HEK293 (cell line): Measurements from ENCODE around the gene ADAMTS13.

ENCODE experiments used
- GLIS1 ChIP-seq: fragments of 450-650 bp; formaldehyde crosslinking; IDR thresholded peaks from 2 replicates; pipeline ENCODE4 v1.5.1; 2016; ENCODE audit warnings: missing biosample characterization, missing genetic modification characterization
- GLIS2 ChIP-seq: fragments of 450-650 bp; formaldehyde crosslinking; IDR thresholded peaks from 2 replicates; pipeline ENCODE4 v1.5.1; 2016; ENCODE audit warnings: missing biosample characterization, missing genetic modification characterization
- KLF1 ChIP-seq: fragments of 450-650 bp; formaldehyde crosslinking; IDR thresholded peaks from 2 replicates; pipeline ENCODE4 v1.5.1; 2016; ENCODE audit warnings: missing biosample characterization, missing genetic modification characterization
- KLF10 ChIP-seq: fragments of 450-650 bp; IDR thresholded peaks from 2 replicates; pipeline ENCODE4 v1.5.1; 2018; ENCODE audit warnings: missing biosample characterization, mild to moderate bottlenecking, missing genetic modification characterization
- KLF16 ChIP-seq: fragments of 450-650 bp; formaldehyde crosslinking; IDR thresholded peaks from 2 replicates; pipeline ENCODE4 v1.5.1; 2017; ENCODE audit warnings: missing biosample characterization, missing genetic modification characterization
- KLF9 ChIP-seq: fragments of 450-650 bp; formaldehyde crosslinking; IDR thresholded peaks from 2 replicates; pipeline ENCODE4 v1.5.1; 2016; ENCODE audit warnings: missing biosample characterization, missing genetic modification characterization, low read depth
- SP2 ChIP-seq: fragments of 450-650 bp; formaldehyde crosslinking; IDR thresholded peaks from 2 replicates; pipeline ENCODE4 v1.5.1; 2016; ENCODE audit warnings: missing biosample characterization, missing genetic modification characterization
- SP3 ChIP-seq: fragments of 450-650 bp; formaldehyde crosslinking; IDR thresholded peaks from 2 replicates; pipeline ENCODE4 v1.5.1; 2016; ENCODE audit warnings: missing biosample characterization, missing genetic modification characterization
- ZBTB20 ChIP-seq: fragments of 450-650 bp; formaldehyde crosslinking; IDR thresholded peaks from 2 replicates; pipeline ENCODE4 v1.5.1; 2016; ENCODE audit warnings: missing biosample characterization, missing genetic modification characterization
- ZBTB7A ChIP-seq: fragments of 450-650 bp; formaldehyde crosslinking; IDR thresholded peaks from 2 replicates; pipeline ENCODE4 v1.5.1; 2016; ENCODE audit warnings: low read depth, missing biosample characterization, missing genetic modification characterization
- ZNF19 ChIP-seq: fragments of 450-650 bp; formaldehyde crosslinking; IDR thresholded peaks from 2 replicates; pipeline ENCODE4; 2016; ENCODE audit warnings: missing biosample characterization, missing genetic modification characterization, low read depth
- ZNF335 ChIP-seq: fragments of 450-650 bp; formaldehyde crosslinking; conservative IDR thresholded peaks from 2 replicates; pipeline ENCODE4 v1.5.1; 2016; ENCODE audit warnings: missing biosample characterization, missing genetic modification characterization
- ZNF341 ChIP-seq: fragments of 450-650 bp; formaldehyde crosslinking; IDR thresholded peaks from 2 replicates; pipeline ENCODE4; 2016; ENCODE audit warnings: low read depth, missing biosample characterization, missing genetic modification characterization
- ZNF354C ChIP-seq: fragments of 450-650 bp; formaldehyde crosslinking; IDR thresholded peaks from 2 replicates; pipeline ENCODE4 v1.5.1; 2016; ENCODE audit warnings: missing biosample characterization, missing genetic modification characterization, low read depth, borderline replicate concordance
- ZNF433 ChIP-seq: fragments of 450-650 bp; formaldehyde crosslinking; IDR thresholded peaks from 2 replicates; pipeline ENCODE4 v1.5.1; 2016; ENCODE audit warnings: missing biosample characterization, missing genetic modification characterization, low read depth
- ZNF555 ChIP-seq: fragments of 450-650 bp; formaldehyde crosslinking; conservative IDR thresholded peaks from 2 replicates; pipeline ENCODE4 v1.5.1; 2017; ENCODE audit warnings: missing biosample characterization, mild to moderate bottlenecking, missing genetic modification characterization, inconsistent platforms
- ZNF624 ChIP-seq: fragments of 450-650 bp; formaldehyde crosslinking; IDR thresholded peaks from 2 replicates; pipeline ENCODE4 v1.5.1; 2017; ENCODE audit warnings: missing biosample characterization, missing genetic modification characterization
- ZNF654 ChIP-seq: fragments of 450-650 bp; formaldehyde crosslinking; IDR thresholded peaks from 2 replicates; pipeline ENCODE4 v1.5.1; 2016; ENCODE audit warnings: low read depth, missing biosample characterization, missing genetic modification characterization
- ZNF660 ChIP-seq: fragments of 450-650 bp; IDR thresholded peaks from 2 replicates; pipeline ENCODE4 v1.5.1; 2018; ENCODE audit warnings: missing biosample characterization, mild to moderate bottlenecking, missing genetic modification characterization
- ZNF777 ChIP-seq: fragments of 450-650 bp; formaldehyde crosslinking; IDR thresholded peaks from 2 replicates; pipeline ENCODE4 v1.5.1; 2017; ENCODE audit warnings: missing biosample characterization, missing genetic modification characterization, borderline replicate concordance
- ZNF792 ChIP-seq: fragments of 450-650 bp; formaldehyde crosslinking; IDR thresholded peaks from 2 replicates; pipeline ENCODE4 v1.5.1; 2016; ENCODE audit warnings: missing biosample characterization, missing genetic modification characterization
- ZNF843 ChIP-seq: fragments of 450-650 bp; formaldehyde crosslinking; IDR thresholded peaks from 2 replicates; pipeline ENCODE4 v1.5.1; 2016; ENCODE audit warnings: missing biosample characterization, missing genetic modification characterization
- TF ChIP-seq, protein P1 (sequence below): fragments of 450-650 bp; formaldehyde crosslinking; optimal IDR thresholded peaks from 2 replicates; pipeline ENCODE3; 2016; ENCODE audit warnings: missing biosample characterization, mild to moderate bottlenecking, missing genetic modification characterization
- TF ChIP-seq, protein P2 (sequence below): fragments of 450-650 bp; formaldehyde crosslinking; IDR thresholded peaks from 2 replicates; pipeline ENCODE4 v1.5.1; 2017; ENCODE audit warnings: missing biosample characterization, missing genetic modification characterization
- TF ChIP-seq, protein P3 (sequence below): sonication (generic); formaldehyde crosslinking; IDR thresholded peaks from 2 replicates; pipeline ENCODE4 v1.8.1; 2022; ENCODE audit warnings: mild to moderate bottlenecking, moderate library complexity, missing genetic modification reagents
- TF ChIP-seq, protein P4 (sequence below): fragments of 450-650 bp; formaldehyde crosslinking; conservative IDR thresholded peaks from 2 replicates; pipeline ENCODE4 v1.5.1; 2016; ENCODE audit warnings: low read depth, missing biosample characterization, missing genetic modification characterization
- TF ChIP-seq, protein P5 (sequence below): fragments of 450-650 bp; formaldehyde crosslinking; IDR thresholded peaks from 2 replicates; pipeline ENCODE4 v1.5.1; 2017; ENCODE audit warnings: missing biosample characterization, missing genetic modification characterization
- TF ChIP-seq, protein P6 (sequence below): fragments of 450-650 bp; formaldehyde crosslinking; IDR thresholded peaks from 2 replicates; pipeline ENCODE4 v1.5.1; 2016; ENCODE audit warnings: missing biosample characterization, missing genetic modification characterization

The ADAMTS13 gene

DNA sequence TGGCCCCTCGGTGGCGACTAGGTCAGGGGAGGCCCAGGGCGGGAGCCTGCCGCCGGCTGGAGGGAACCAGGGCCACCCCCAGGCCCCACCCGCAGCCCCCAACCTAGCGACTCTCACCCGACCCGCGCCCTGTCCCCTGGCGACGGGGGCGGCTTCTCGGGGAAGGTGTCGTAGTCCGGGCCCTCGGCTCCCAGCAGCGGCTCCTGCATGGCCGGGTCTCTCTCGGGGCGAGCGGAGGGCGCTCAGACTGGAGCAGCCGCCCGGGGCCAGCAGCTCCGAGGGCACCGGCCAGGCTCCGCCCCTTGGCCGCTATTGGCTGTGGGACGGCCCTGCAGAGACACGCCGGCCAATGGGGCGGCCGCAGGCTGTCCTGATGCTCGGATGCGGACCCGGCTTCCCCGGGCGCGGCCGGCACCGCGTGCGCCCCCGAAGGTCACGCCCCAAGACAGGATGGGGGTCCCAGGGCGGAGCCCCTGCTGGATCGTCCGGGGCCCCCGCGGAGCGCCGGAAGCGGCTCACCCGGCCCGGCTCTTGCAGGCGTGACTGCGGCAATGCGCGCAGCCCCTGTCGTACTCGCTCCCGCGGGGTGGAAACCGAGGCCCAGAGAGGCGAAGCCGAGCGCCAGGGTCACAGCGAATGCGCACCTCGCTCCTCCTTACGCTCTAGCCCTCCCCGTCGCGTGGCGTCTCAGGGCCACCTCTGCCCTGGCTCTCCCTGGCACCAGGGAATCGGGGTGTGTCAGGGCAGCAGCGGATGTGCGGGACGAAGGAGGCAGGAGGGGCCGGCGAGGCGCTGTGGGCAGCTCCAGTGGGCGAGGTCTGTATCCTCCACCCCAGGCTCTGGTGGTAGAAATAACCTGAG is 56.9 kb downstream of the ADAMTS13 start, which contains the start of gene SLC2A6 (continued):
- TF ChIP-seq SP2 (peak; percentile 74), GLIS2 (tag by site-specific recombination) (peak; percentile 78), ZNF792 (no peak), KLF1 (tag by site-specific recombination) (peak; percentile 22; the same call in 1 of the 2 replicates), ZNF19 (tag by site-specific recombination) (no peak), GLIS1 (tag by site-specific recombination) (peak; percentile 41; the same call in 1 of the 2 replicates), ZNF660 (tag by site-specific recombination) (peak; percentile 34; the same call in 1 of the 2 replicates), ZNF341 (tag by site-specific recombination) (peak; percentile 88), ZNF777 (tag by site-specific recombination) (0 out of 2 replicates have a peak, but pooled peaks have one; percentile 29), KLF9 (tag by site-specific recombination) (peak; percentile 86), KLF16 (tag by site-specific recombination) (0 out of 2 replicates have a peak, but pooled peaks have one; percentile 53), ZBTB7A (tag by site-specific recombination) (no peak; the same call in 1 of the 2 replicates), ZNF624 (tag by site-specific recombination) (no peak), SP3 (peak; percentile 68), ZNF555 (tag by site-specific recombination) (no peak), ZNF335 (tag by site-specific recombination) (peak; percentile 86), ZBTB20 (tag by site-specific recombination) (peak; percentile 70), ZNF354C (tag by site-specific recombination) (no peak), ZNF433 (tag by site-specific recombination) (no peak), KLF10 (tag by site-specific recombination) (peak; percentile 41; the same call in 1 of the 2 replicates), ZNF843 (tag by site-specific recombination) (no peak), ZNF654 (tag by site-specific recombination) (no peak)
- TF ChIP-seq, protein P1, sequence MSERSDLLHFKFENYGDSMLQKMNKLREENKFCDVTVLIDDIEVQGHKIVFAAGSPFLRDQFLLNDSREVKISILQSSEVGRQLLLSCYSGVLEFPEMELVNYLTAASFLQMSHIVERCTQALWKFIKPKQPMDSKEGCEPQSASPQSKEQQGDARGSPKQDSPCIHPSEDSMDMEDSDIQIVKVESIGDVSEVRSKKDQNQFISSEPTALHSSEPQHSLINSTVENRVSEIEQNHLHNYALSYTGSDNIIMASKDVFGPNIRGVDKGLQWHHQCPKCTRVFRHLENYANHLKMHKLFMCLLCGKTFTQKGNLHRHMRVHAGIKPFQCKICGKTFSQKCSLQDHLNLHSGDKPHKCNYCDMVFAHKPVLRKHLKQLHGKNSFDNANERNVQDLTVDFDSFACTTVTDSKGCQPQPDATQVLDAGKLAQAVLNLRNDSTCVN (tag by site-specific recombination), result peak; percentile 86
- TF ChIP-seq, protein P2, sequence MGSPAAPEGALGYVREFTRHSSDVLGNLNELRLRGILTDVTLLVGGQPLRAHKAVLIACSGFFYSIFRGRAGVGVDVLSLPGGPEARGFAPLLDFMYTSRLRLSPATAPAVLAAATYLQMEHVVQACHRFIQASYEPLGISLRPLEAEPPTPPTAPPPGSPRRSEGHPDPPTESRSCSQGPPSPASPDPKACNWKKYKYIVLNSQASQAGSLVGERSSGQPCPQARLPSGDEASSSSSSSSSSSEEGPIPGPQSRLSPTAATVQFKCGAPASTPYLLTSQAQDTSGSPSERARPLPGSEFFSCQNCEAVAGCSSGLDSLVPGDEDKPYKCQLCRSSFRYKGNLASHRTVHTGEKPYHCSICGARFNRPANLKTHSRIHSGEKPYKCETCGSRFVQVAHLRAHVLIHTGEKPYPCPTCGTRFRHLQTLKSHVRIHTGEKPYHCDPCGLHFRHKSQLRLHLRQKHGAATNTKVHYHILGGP (tag by site-specific recombination), result no peak
- TF ChIP-seq, protein P3, sequence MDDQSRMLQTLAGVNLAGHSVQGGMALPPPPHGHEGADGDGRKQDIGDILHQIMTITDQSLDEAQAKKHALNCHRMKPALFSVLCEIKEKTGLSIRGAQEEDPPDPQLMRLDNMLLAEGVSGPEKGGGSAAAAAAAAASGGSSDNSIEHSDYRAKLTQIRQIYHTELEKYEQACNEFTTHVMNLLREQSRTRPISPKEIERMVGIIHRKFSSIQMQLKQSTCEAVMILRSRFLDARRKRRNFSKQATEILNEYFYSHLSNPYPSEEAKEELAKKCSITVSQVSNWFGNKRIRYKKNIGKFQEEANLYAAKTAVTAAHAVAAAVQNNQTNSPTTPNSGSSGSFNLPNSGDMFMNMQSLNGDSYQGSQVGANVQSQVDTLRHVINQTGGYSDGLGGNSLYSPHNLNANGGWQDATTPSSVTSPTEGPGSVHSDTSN (CRISPR knock-in tag), result peak; percentile 60; the same call in 1 of the 2 replicates
- TF ChIP-seq, protein P4, sequence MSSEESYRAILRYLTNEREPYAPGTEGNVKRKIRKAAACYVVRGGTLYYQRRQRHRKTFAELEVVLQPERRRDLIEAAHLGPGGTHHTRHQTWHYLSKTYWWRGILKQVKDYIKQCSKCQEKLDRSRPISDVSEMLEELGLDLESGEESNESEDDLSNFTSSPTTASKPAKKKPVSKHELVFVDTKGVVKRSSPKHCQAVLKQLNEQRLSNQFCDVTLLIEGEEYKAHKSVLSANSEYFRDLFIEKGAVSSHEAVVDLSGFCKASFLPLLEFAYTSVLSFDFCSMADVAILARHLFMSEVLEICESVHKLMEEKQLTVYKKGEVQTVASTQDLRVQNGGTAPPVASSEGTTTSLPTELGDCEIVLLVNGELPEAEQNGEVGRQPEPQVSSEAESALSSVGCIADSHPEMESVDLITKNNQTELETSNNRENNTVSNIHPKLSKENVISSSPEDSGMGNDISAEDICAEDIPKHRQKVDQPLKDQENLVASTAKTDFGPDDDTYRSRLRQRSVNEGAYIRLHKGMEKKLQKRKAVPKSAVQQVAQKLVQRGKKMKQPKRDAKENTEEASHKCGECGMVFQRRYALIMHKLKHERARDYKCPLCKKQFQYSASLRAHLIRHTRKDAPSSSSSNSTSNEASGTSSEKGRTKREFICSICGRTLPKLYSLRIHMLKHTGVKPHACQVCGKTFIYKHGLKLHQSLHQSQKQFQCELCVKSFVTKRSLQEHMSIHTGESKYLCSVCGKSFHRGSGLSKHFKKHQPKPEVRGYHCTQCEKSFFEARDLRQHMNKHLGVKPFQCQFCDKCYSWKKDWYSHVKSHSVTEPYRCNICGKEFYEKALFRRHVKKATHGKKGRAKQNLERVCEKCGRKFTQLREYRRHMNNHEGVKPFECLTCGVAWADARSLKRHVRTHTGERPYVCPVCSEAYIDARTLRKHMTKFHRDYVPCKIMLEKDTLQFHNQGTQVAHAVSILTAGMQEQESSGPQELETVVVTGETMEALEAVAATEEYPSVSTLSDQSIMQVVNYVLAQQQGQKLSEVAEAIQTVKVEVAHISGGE (tag by site-specific recombination), result no peak
- TF ChIP-seq, protein P5, sequence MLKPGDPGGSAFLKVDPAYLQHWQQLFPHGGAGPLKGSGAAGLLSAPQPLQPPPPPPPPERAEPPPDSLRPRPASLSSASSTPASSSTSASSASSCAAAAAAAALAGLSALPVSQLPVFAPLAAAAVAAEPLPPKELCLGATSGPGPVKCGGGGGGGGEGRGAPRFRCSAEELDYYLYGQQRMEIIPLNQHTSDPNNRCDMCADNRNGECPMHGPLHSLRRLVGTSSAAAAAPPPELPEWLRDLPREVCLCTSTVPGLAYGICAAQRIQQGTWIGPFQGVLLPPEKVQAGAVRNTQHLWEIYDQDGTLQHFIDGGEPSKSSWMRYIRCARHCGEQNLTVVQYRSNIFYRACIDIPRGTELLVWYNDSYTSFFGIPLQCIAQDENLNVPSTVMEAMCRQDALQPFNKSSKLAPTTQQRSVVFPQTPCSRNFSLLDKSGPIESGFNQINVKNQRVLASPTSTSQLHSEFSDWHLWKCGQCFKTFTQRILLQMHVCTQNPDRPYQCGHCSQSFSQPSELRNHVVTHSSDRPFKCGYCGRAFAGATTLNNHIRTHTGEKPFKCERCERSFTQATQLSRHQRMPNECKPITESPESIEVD (tag by site-specific recombination), result no peak
- TF ChIP-seq, protein P6, sequence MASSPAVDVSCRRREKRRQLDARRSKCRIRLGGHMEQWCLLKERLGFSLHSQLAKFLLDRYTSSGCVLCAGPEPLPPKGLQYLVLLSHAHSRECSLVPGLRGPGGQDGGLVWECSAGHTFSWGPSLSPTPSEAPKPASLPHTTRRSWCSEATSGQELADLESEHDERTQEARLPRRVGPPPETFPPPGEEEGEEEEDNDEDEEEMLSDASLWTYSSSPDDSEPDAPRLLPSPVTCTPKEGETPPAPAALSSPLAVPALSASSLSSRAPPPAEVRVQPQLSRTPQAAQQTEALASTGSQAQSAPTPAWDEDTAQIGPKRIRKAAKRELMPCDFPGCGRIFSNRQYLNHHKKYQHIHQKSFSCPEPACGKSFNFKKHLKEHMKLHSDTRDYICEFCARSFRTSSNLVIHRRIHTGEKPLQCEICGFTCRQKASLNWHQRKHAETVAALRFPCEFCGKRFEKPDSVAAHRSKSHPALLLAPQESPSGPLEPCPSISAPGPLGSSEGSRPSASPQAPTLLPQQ (tag by site-specific recombination), result peak; percentile 71
- TF ChIP-seq, all 188 proteins: peak for 23
